ENCODE data around the gene OR6C2.

The OR6C2 gene

GRCh38 chr12:55492078-55492477, 48.2 kb downstream of the OR6C2 start, which contains the start of gene OR6C68:
Gene OR6C68 (plus strand): TSS chr12:55492378. CDS start chr12:55492378, 0 bp downstream.
- no peak within 1 kb of the TSS for H3K9ac ChIP-seq (ENCODE audit: low read length)
- no peak within 1 kb of the TSS for H2BK12ac ChIP-seq (ENCODE audit: low read length)
- no peak within 1 kb of the TSS for H4K8ac ChIP-seq (ENCODE audit: low read depth, low read length)
- no peaks in the 10 kb centered on the region for H3K36me3 ChIP-seq (ENCODE audit: control insufficient read depth in 1 of 2, insufficient read depth in 2 of 2, low read length in 2 of 2)
- no peak within 1 kb of the TSS for H3K18ac ChIP-seq (ENCODE audit: low read length)
- H3K14ac ChIP-seq (ENCODE audit: low read length): no peak within 1 kb of the TSS
- H3K4me1 ChIP-seq (ENCODE audit: control insufficient read depth in 1 of 2, insufficient read depth in 2 of 2, low read length in 2 of 2): no peaks in the 10 kb centered on the region
- H3K27me3 ChIP-seq (ENCODE audit: insufficient read depth, low read length): no peaks in the 10 kb centered on the region
- DNase-seq: no peak
- H3K79me1 ChIP-seq (ENCODE audit: low read length): no peaks in the 10 kb centered on the region
- WGBS (ENCODE audit: extremely low coverage, insufficient coverage, insufficient read length): no CpG with 5 or more reads among the region's 2 CpGs
- H2AFZ ChIP-seq (ENCODE audit: insufficient read depth, low read length, poor library complexity): no peak within 1 kb of the TSS
- no peak within 1 kb of the TSS for H3K23ac ChIP-seq (ENCODE audit: low read length)
- H3K9me3 ChIP-seq (ENCODE audit: insufficient read depth, low read depth, low read length): no peaks in the 10 kb centered on the region
- no peaks in the 10 kb centered on the region for H3K79me2 ChIP-seq (ENCODE audit: control insufficient read depth, insufficient read depth, low read length, poor library complexity)
- H4K12ac ChIP-seq (ENCODE audit: low read depth, low read length): no peak within 1 kb of the TSS
- no peak within 1 kb of the TSS for H2BK120ac ChIP-seq (ENCODE audit: insufficient read depth, low read length, poor library complexity)
- H4K91ac ChIP-seq (ENCODE audit: low read depth, low read length): no peak within 1 kb of the TSS
- H3K4me2 ChIP-seq (ENCODE audit: low read length): no peak within 1 kb of the TSS
- no peak within 1 kb of the TSS for H2AK5ac ChIP-seq (ENCODE audit: low read length)
- no peak within 1 kb of the TSS for H3K27ac ChIP-seq (ENCODE audit: low read depth, low read length)
- H3K4ac ChIP-seq (ENCODE audit: low read depth, low read length): no peak within 1 kb of the TSS
- H3K4me3 ChIP-seq (ENCODE audit: low read depth, low read length): no peak within 1 kb of the TSS
- no peak within 1 kb of the TSS for H2BK5ac ChIP-seq (ENCODE audit: low read depth, low read length, poor library complexity)

GRCh38 chr12:55495490-55495889, 51.6 kb downstream of the OR6C2 start:
- no peaks in the 10 kb centered on the region for H3K4me1 ChIP-seq (ENCODE audit: control insufficient read depth in 1 of 2, insufficient read depth in 2 of 2, low read length in 2 of 2)
- H3K27ac ChIP-seq (ENCODE audit: low read depth, low read length): no peak overlapping the region
- no peak overlapping the region for H4K91ac ChIP-seq (ENCODE audit: low read depth, low read length)
- no peak overlapping the region for H3K23ac ChIP-seq (ENCODE audit: low read length)
- no peak overlapping the region for H4K12ac ChIP-seq (ENCODE audit: low read depth, low read length)
- no peak overlapping the region for H4K8ac ChIP-seq (ENCODE audit: low read depth, low read length)
- DNase-seq: peak; percentile 60 to 81
- H3K79me2 ChIP-seq (ENCODE audit: control insufficient read depth, insufficient read depth, low read length, poor library complexity): no peaks in the 10 kb centered on the region
- no peak overlapping the region for H2AFZ ChIP-seq (ENCODE audit: insufficient read depth, low read length, poor library complexity)
- H3K9ac ChIP-seq (ENCODE audit: low read length): no peak overlapping the region
- H3K79me1 ChIP-seq (ENCODE audit: low read length): no peaks in the 10 kb centered on the region
- no peak overlapping the region for H3K18ac ChIP-seq (ENCODE audit: low read length)
- H3K4ac ChIP-seq (ENCODE audit: low read depth, low read length): no peak overlapping the region
- no peak overlapping the region for H2BK12ac ChIP-seq (ENCODE audit: low read length)
- no peaks in the 10 kb centered on the region for H3K27me3 ChIP-seq (ENCODE audit: insufficient read depth, low read length)
- no peak overlapping the region for H3K4me3 ChIP-seq (ENCODE audit: low read depth, low read length)
- H2BK5ac ChIP-seq (ENCODE audit: low read depth, low read length, poor library complexity): no peak overlapping the region
- no peak overlapping the region for H3K4me2 ChIP-seq (ENCODE audit: low read length)
- no peaks in the 10 kb centered on the region for H3K36me3 ChIP-seq (ENCODE audit: control insufficient read depth in 1 of 2, insufficient read depth in 2 of 2, low read length in 2 of 2)
- H2BK120ac ChIP-seq (ENCODE audit: insufficient read depth, low read length, poor library complexity): no peak overlapping the region
- no peak overlapping the region for H2AK5ac ChIP-seq (ENCODE audit: low read length)
- H3K9me3 ChIP-seq (ENCODE audit: insufficient read depth, low read depth, low read length): peaks cover 2% of the 10 kb centered on the region
- no CpG with 5 or more reads among the region's 5 CpGs for WGBS (ENCODE audit: extremely low coverage, insufficient coverage, insufficient read length)
- no peak overlapping the region for H3K14ac ChIP-seq (ENCODE audit: low read length)

GRCh38 chr12:55499231-55499630, 55.4 kb downstream of the OR6C2 start:
- H4K91ac ChIP-seq (ENCODE audit: low read depth, low read length): no peak overlapping the region
- H3K4me3 ChIP-seq (ENCODE audit: low read depth, low read length): no peak overlapping the region
- H3K27ac ChIP-seq (ENCODE audit: low read depth, low read length): no peak overlapping the region
- peaks cover 2% of the 10 kb centered on the region for H3K9me3 ChIP-seq (ENCODE audit: insufficient read depth, low read depth, low read length)
- no peak overlapping the region for H4K12ac ChIP-seq (ENCODE audit: low read depth, low read length)
- no CpG with 5 or more reads among the region's 4 CpGs for WGBS (ENCODE audit: extremely low coverage, insufficient coverage, insufficient read length)
- no peak overlapping the region for H3K4me2 ChIP-seq (ENCODE audit: low read length)
- no peaks in the 10 kb centered on the region for H3K79me1 ChIP-seq (ENCODE audit: low read length)
- H3K27me3 ChIP-seq (ENCODE audit: insufficient read depth, low read length): no peaks in the 10 kb centered on the region
- no peak for DNase-seq
- H3K4ac ChIP-seq (ENCODE audit: low read depth, low read length): no peak overlapping the region
- H2AFZ ChIP-seq (ENCODE audit: insufficient read depth, low read length, poor library complexity): no peak overlapping the region
- H2AK5ac ChIP-seq (ENCODE audit: low read length): no peak overlapping the region
- H3K79me2 ChIP-seq (ENCODE audit: control insufficient read depth, insufficient read depth, low read length, poor library complexity): no peaks in the 10 kb centered on the region
- H3K4me1 ChIP-seq (ENCODE audit: control insufficient read depth in 1 of 2, insufficient read depth in 2 of 2, low read length in 2 of 2): no peaks in the 10 kb centered on the region
- H2BK5ac ChIP-seq (ENCODE audit: low read depth, low read length, poor library complexity): no peak overlapping the region
- no peak overlapping the region for H2BK12ac ChIP-seq (ENCODE audit: low read length)
- H3K9ac ChIP-seq (ENCODE audit: low read length): no peak overlapping the region
- no peak overlapping the region for H3K14ac ChIP-seq (ENCODE audit: low read length)
- no peak overlapping the region for H3K23ac ChIP-seq (ENCODE audit: low read length)
- no peak overlapping the region for H2BK120ac ChIP-seq (ENCODE audit: insufficient read depth, low read length, poor library complexity)
- H4K8ac ChIP-seq (ENCODE audit: low read depth, low read length): no peak overlapping the region
- H3K36me3 ChIP-seq (ENCODE audit: control insufficient read depth in 1 of 2, insufficient read depth in 2 of 2, low read length in 2 of 2): no peaks in the 10 kb centered on the region
- no peak overlapping the region for H3K18ac ChIP-seq (ENCODE audit: low read length)

DNA sequence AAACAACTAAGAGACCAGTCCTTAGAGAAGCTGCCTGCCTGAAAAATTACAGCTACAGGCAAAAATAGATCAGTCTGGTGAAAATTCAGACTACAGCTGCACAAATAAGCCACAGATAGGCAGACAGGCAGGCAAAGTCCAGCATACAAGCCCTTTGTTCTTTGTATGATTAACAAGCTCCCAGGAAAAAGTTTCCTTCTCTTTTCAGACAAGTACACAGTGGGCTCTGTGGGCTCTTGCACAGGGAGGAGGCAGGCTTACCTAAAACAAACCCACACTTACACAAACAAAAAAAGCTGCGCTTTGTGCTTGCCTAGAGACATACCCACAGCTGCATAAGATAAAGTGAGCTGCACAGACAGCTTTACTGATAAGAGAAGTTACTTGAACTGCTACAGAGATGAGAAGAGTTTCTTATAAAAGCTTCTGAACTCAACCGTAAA, 56.0 kb downstream of the OR6C2 start:
- Histone ChIP-seq H3K27ac (ENCODE audit: low read depth, low read length) (no peak overlapping the region), H3K27me3 (ENCODE audit: insufficient read depth, low read length) (no peaks in the 10 kb centered on the region), H4K91ac (ENCODE audit: low read depth, low read length) (no peak overlapping the region), H3K9me3 (ENCODE audit: insufficient read depth, low read depth, low read length) (peaks cover 2% of the 10 kb centered on the region), H2AFZ (ENCODE audit: insufficient read depth, low read length, poor library complexity) (no peak overlapping the region), H3K4me2 (ENCODE audit: low read length) (no peak overlapping the region), H2AK5ac (ENCODE audit: low read length) (no peak overlapping the region), H2BK120ac (ENCODE audit: insufficient read depth, low read length, poor library complexity) (no peak overlapping the region), H3K18ac (ENCODE audit: low read length) (no peak overlapping the region), H2BK5ac (ENCODE audit: low read depth, low read length, poor library complexity) (no peak overlapping the region), H4K12ac (ENCODE audit: low read depth, low read length) (no peak overlapping the region), H3K36me3 (ENCODE audit: control insufficient read depth in 1 of 2, insufficient read depth in 2 of 2, low read length in 2 of 2) (no peaks in the 10 kb centered on the region), H3K79me2 (ENCODE audit: control insufficient read depth, insufficient read depth, low read length, poor library complexity) (no peaks in the 10 kb centered on the region), H2BK12ac (ENCODE audit: low read length) (no peak overlapping the region), H3K23ac (ENCODE audit: low read length) (no peak overlapping the region), H3K14ac (ENCODE audit: low read length) (no peak overlapping the region), H3K4ac (ENCODE audit: low read depth, low read length) (no peak overlapping the region), H3K4me1 (ENCODE audit: control insufficient read depth in 1 of 2, insufficient read depth in 2 of 2, low read length in 2 of 2) (no peaks in the 10 kb centered on the region), H3K79me1 (ENCODE audit: low read length) (no peaks in the 10 kb centered on the region), H3K9ac (ENCODE audit: low read length) (no peak overlapping the region), H4K8ac (ENCODE audit: low read depth, low read length) (no peak overlapping the region), H3K4me3 (ENCODE audit: low read depth, low read length) (no peak overlapping the region)
- no CpG with 5 or more reads among the region's 2 CpGs for whole genome bisulfite sequencing (ENCODE audit: extremely low coverage, insufficient coverage, insufficient read length)
- no peak for DNase-seq
